CD14-positive monocyte (primary cell): ENCODE measurements around the gene TENT5C. TPM values are rescaled to one million over a fixed set of nuclear protein-coding genes. Genes with fewer than 3 reads are reported as not detected.

ENCODE experiments used
- DNase-seq, 3 donors: peaks; one replicate each; pipeline ENCODE4 v3.0.0-alpha.2; 2011 to 2022
- H2AFZ ChIP-seq: 2 replicates; pipeline ENCODE4 v1.6.0; 2012; ENCODE audit warnings: mild to moderate bottlenecking, low read depth, low read length, inconsistent platforms; ENCODE audit not compliant: insufficient read depth, poor library complexity, severe bottlenecking
- H3K27ac ChIP-seq, 2 donors: 1 replicate in 1 of 2; 2 replicates in 1 of 2; pipeline ENCODE4 v1.5.1; 2012 to 2013; ENCODE audit warnings: low read length in 2 of 2, control low read depth in 1 of 2, inconsistent platforms in 1 of 2, low read depth in 1 of 2, mild to moderate bottlenecking in 1 of 2
- H3K27me3 ChIP-seq, 2 donors: one replicate each; pipeline versions ENCODE4 v1.6.0 to v1.6.1; 2011 to 2013; ENCODE audit warnings: low read length in 2 of 2; ENCODE audit not compliant: control insufficient read depth in 2 of 2, insufficient read depth in 2 of 2
- H3K36me3 ChIP-seq, 2 donors: replicated peaks in 1 of 2; 1 replicate in 1 of 2; 2 replicates in 1 of 2; pipeline versions ENCODE4 v1.5.1 to v1.6.1; 2012 to 2013; ENCODE audit warnings: low read length in 2 of 2, control low read depth in 1 of 2, inconsistent platforms in 1 of 2, mild to moderate bottlenecking in 1 of 2; ENCODE audit not compliant: insufficient read depth in 2 of 2, control insufficient read depth in 1 of 2
- H3K4me1 ChIP-seq, 2 donors: 1 replicate in 1 of 2; 2 replicates in 1 of 2; pipeline versions ENCODE4 v1.5.1 to v1.6.1; 2012 to 2013; ENCODE audit warnings: low read length in 2 of 2, control low read depth in 1 of 2, inconsistent platforms in 1 of 2, mild to moderate bottlenecking in 1 of 2, moderate library complexity in 1 of 2; ENCODE audit not compliant: insufficient read depth in 2 of 2, control insufficient read depth in 1 of 2
- H3K4me2 ChIP-seq: replicated peaks from 2 replicates; pipeline ENCODE3; 2012; ENCODE audit warnings: low read length, moderate library complexity, mild to moderate bottlenecking; ENCODE audit not compliant: poor library complexity, severe bottlenecking; ENCODE audit errors: extremely low read depth
- H3K4me3 ChIP-seq, 3 experiments: fragments of 200-600 bp in 1 of 3; sonication (generic) in 1 of 3; replicated peaks in 1 of 3; 1 replicate in 2 of 3; 2 replicates in 1 of 3; pipeline ENCODE4 v1.5.1; 2011 to 2013; ENCODE audit warnings: low read length in 3 of 3, mild to moderate bottlenecking in 3 of 3, control low read depth in 2 of 3, low read depth in 2 of 3, inconsistent platforms in 1 of 3, moderate library complexity in 1 of 3
- H3K79me2 ChIP-seq: 2 replicates; pipeline ENCODE4 v1.6.0; 2012; ENCODE audit warnings: mild to moderate bottlenecking, control low read depth, inconsistent platforms, low read length, moderate library complexity; ENCODE audit not compliant: insufficient read depth
- H3K9ac ChIP-seq: 2 replicates; pipeline ENCODE4 v1.6.0; 2017; ENCODE audit warnings: low read length, mild to moderate bottlenecking; ENCODE audit not compliant: insufficient read depth, poor library complexity, severe bottlenecking
- H3K9me3 ChIP-seq, 2 donors: replicated peaks in 1 of 2; 1 replicate in 1 of 2; 2 replicates in 1 of 2; pipeline versions ENCODE4 v1.5.1 to v1.6.1; 2012 to 2013; ENCODE audit warnings: low read length in 2 of 2, control low read depth in 1 of 2; ENCODE audit not compliant: control insufficient read depth in 1 of 2, insufficient read depth in 1 of 2
- H4K20me1 ChIP-seq: 2 replicates; pipeline ENCODE4 v1.6.0; 2012; ENCODE audit warnings: mild to moderate bottlenecking, low read length, control low read depth, moderate library complexity; ENCODE audit not compliant: insufficient read depth
- H3K27ac Mint-ChIP-seq, 7 donors: one replicate each; pipeline ENCODE4 v1.8.0; 2020; ENCODE audit warnings: mild to moderate bottlenecking in 7 of 7, mixed read lengths in 7 of 7, moderate library complexity in 6 of 7, inconsistent platforms in 2 of 7
- H3K27me3 Mint-ChIP-seq, 3 donors: one replicate each; pipeline ENCODE4 v1.8.0; 2021 to 2022; ENCODE audit warnings: low read depth in 3 of 3, mild to moderate bottlenecking in 3 of 3, mixed read lengths in 3 of 3, moderate library complexity in 3 of 3, inconsistent platforms in 1 of 3
- H3K36me3 Mint-ChIP-seq, 2 donors: one replicate each; pipeline ENCODE4 v1.8.0; 2020; ENCODE audit warnings: mixed read lengths in 2 of 2, inconsistent platforms in 1 of 2, mild to moderate bottlenecking in 1 of 2
- H3K4me1 Mint-ChIP-seq: one replicate; pipeline ENCODE4 v1.8.0; 2020; ENCODE audit warnings: mild to moderate bottlenecking, mixed read lengths
- H3K4me3 Mint-ChIP-seq, 2 donors: one replicate each; pipeline ENCODE4 v1.8.0; 2020; ENCODE audit warnings: mild to moderate bottlenecking in 2 of 2, mixed read lengths in 2 of 2, moderate library complexity in 1 of 2
- H3K9me3 Mint-ChIP-seq, 7 donors: one replicate each; pipeline ENCODE4 v1.8.0; 2020 to 2022; ENCODE audit warnings: mixed read lengths in 7 of 7, mild to moderate bottlenecking in 6 of 7, moderate library complexity in 6 of 7, inconsistent platforms in 2 of 7
- CTCF ChIP-seq: fragments of 200-600 bp; IDR thresholded peaks from one replicate; pipeline ENCODE4 v1.8.0; 2022; ENCODE audit warnings: antibody characterized with exemption, mild to moderate bottlenecking
- WGBS: methylation state at CpG from one replicate; pipeline ENCODE4 v1.1.5; 2013; ENCODE audit warnings: missing lambda C conversion rate; ENCODE audit not compliant: insufficient coverage; 5-methylcytosine and 5-hydroxymethylcytosine counted together
- intact Hi-C, 2 donors: fragments of 100-400 bp; cut with micrococcal nuclease; formaldehyde crosslinking; loops; one replicate each; pipeline versions ENCODE4 v1.15.0 to v1.15.1; 2023
- polyA plus RNA-seq, 3 donors: library from polyadenylated mRNA; depleted of rRNA in 1 of 3; unstranded in 2 of 3; stranded (reverse) in 1 of 3; fragments of 300-500 nt in 2 of 3; fragments of >200 nt in 1 of 3; fragmentation: Illumina TruSeq in 2 of 3; gene quantifications; 1 replicate in 2 of 3; 2 replicates in 1 of 3; pipeline ENCODE4 v1.2.3, GENCODE V29; 2012 to 2021

TENT5C gene
- polyA plus RNA-seq, 3 donors: 0.17 to 0.69 (median 0.27) TPM

GRCh38 chr1:117562581-117563491, 43.0 kb upstream of the TENT5C start:
- TF ChIP-seq CTCF: no peak
- no peak overlapping the region for H3K27ac ChIP-seq
- 66% methylated on average over 7 of the region's 9 CpGs for WGBS
- no peak overlapping the region for H3K4me2 ChIP-seq
- H2AFZ ChIP-seq: no peak overlapping the region
- H3K27ac Mint-ChIP-seq: no peak overlapping the region
- no peaks in the 10 kb centered on the region for H3K79me2 ChIP-seq
- H3K27me3 ChIP-seq: no peaks in the 10 kb centered on the region
- H3K4me3 ChIP-seq: no peak overlapping the region
- no peaks in the 10 kb centered on the region for H3K36me3 Mint-ChIP-seq
- peaks cover 10% of the 10 kb centered on the region for H3K4me1 Mint-ChIP-seq
- H3K9me3 Mint-ChIP-seq: peaks cover 0 to 8% (median 3%) of the 10 kb centered on the region in 7 donors
- H4K20me1 ChIP-seq: no peaks in the 10 kb centered on the region
- DNase-seq: no peak
- peaks cover 7 to 8% of the 10 kb centered on the region in 2 donors for H3K4me1 ChIP-seq
- peaks cover 0 to 2% of the 10 kb centered on the region in 2 donors for H3K9me3 ChIP-seq
- no peaks in the 10 kb centered on the region for H3K36me3 ChIP-seq
- no peak overlapping the region for H3K4me3 Mint-ChIP-seq
- H3K9ac ChIP-seq: no peak overlapping the region
- peaks cover 0 to 3% (median 0%) of the 10 kb centered on the region in 3 donors for H3K27me3 Mint-ChIP-seq
- intact Hi-C loops: no loop called here

- H3K79me2 ChIP-seq: no peaks in the 10 kb centered on the region
- no peak for DNase-seq
- peaks cover 10% of the 10 kb centered on the region for H3K4me1 Mint-ChIP-seq
- no peak for TF ChIP-seq CTCF
- H4K20me1 ChIP-seq: no peaks in the 10 kb centered on the region
- no peak overlapping the region for H3K27ac Mint-ChIP-seq
- H3K4me3 Mint-ChIP-seq: no peak overlapping the region
- intact Hi-C loops: no loop called here
- H3K9ac ChIP-seq: no peak overlapping the region
- H3K4me3 ChIP-seq: no peak overlapping the region
- H3K9me3 ChIP-seq: peaks cover 0 to 2% of the 10 kb centered on the region in 2 donors
- H3K9me3 Mint-ChIP-seq: peaks cover 0 to 8% (median 3%) of the 10 kb centered on the region in 7 donors
- no peak overlapping the region for H3K4me2 ChIP-seq
- no peak overlapping the region for H3K27ac ChIP-seq
- no peaks in the 10 kb centered on the region for H3K36me3 ChIP-seq
- peaks cover 7 to 8% of the 10 kb centered on the region in 2 donors for H3K4me1 ChIP-seq
- H3K27me3 ChIP-seq: no peaks in the 10 kb centered on the region
- no peaks in the 10 kb centered on the region for H3K36me3 Mint-ChIP-seq
- 86% methylated on average over 2 of the region's 4 CpGs for WGBS
- H3K27me3 Mint-ChIP-seq: peaks cover 0 to 3% (median 0%) of the 10 kb centered on the region in 3 donors
- no peak overlapping the region for H2AFZ ChIP-seq
Observed at GRCh38 chr1:117563492-117563875, 42.4 kb upstream of the TENT5C start.
